ENCODE results near the gene SUSD1.

- TF ChIP-seq CTCF (IDR thresholded peaks at IDR 0.05; ENCODE audit: poor library complexity, severe bottlenecking) = no peak
- TF ChIP-seq POLR2AphosphoS5 (IDR thresholded peaks at IDR 0.05) = no peak
- no peak for TF ChIP-seq EP300 (conservative IDR thresholded peaks at IDR 0.05; ENCODE audit: poor library complexity, severe bottlenecking)
- TF ChIP-seq EZH2 (IDR thresholded peaks at IDR 0.05; ENCODE audit: borderline replicate concordance, insufficient read depth, low read length, poor library complexity, severe bottlenecking) = no peak
- no peak for TF ChIP-seq REST (IDR thresholded peaks at IDR 0.05; ENCODE audit: borderline replicate concordance)
- no peak for TF ChIP-seq MXI1 (conservative IDR thresholded peaks at IDR 0.05; ENCODE audit: poor library complexity, severe bottlenecking)
These were observed 131.7 kb downstream of the SUSD1 start for GRCh38 chr9:112043423-112043822.

All from neural cell (in vitro differentiated cells).